Stimulated activated naive CD4-positive, alpha-beta T cell treated with Interleukin-2 at 50 U/mL for 16 hours (primary cell): ENCODE measurements around the gene ABCA1.
"Not testable (repeated sequence)": the region's sequence is repeated elsewhere in the genome, so short reads cannot be mapped to it uniquely, and the experiment has no call there.

ENCODE experiments used
- DNase-seq: peaks from one replicate; lab custom pipeline; 2025; lab: John Stamatoyannopoulos, UW

ABCA1 gene

DNA sequence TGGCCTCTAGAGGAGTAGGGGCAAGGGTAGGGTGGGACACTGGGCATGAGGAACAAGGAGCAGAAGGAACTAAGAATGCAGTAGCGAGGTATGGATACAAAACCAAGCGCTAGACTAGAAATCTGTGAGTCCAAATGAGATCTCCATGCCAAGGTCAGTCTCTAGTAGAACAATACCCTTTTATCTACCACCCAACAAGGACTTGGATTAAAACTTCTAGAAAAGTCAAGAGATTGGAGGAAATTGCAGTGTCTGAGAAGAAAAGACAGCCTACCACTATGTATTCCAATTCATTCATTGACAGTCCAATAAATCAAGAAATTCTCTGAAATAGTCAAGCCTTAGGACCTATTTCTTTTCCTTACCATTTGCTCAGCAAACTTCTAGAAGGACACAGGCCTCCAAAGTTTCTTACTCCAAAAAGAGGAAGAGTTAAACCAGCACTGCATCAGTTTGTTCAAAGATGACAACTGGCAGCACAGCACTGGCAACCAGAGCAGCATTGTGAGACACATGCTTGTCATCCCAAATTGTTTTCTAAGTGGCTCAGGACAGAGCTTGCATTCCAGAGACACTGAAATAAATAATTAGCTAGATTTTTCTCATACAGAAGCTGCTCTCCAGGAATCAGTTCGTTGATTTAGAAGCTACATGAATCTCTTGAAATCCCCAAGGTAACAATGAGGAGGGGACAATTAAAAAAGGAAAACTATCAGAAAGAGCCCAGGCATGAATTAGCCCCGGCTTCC lies 22.6 kb downstream of the ABCA1 start:
- no peak for DNase-seq

- DNase-seq: no peak
Observed at GRCh38 chr9:104903609-104904008, 24.3 kb downstream of the ABCA1 start.

DNA sequence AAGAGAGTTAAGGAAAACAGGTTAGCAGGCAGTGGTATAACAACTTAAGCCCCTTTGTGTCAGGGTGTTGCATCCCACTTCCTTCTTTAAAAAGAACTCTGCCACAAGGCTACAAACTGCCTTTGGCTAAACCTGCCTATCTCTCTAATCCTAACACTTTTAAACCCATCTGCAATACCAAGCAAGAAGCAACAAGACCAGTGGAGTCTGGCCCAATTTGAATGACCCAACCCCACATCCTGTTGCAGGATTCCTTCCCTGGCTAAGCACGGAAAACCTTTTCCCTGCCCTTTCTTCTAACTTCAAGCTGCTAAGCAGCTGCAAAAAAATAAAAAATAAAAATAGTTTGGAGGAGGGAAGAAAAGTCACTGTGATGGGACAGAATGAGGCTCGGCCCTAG lies 27.1 kb downstream of the ABCA1 start:
- DNase-seq: no peak

DNA sequence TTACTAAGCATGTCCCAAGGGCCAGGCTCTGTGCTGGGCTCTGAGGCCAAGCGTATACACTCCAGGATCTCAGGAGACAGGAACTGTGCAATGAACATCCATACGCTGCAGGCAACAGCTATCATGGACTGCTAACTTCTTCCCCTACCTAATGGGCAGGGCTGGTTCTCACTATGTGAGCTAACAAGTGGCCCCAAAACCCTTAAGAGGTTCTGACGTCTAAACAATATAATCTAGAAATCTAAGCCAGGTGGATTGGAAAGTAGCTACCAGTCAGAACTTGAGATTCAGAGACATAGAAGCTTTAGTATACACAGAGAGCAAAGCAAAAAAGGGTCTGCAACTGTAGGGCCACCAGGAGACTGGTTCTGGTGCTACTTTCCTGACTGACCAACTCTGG lies 27.6 kb downstream of the ABCA1 start:
- no peak for DNase-seq

- no peak for DNase-seq
Observed at GRCh38 chr9:104899759-104900247, 28.2 kb downstream of the ABCA1 start.

DNA sequence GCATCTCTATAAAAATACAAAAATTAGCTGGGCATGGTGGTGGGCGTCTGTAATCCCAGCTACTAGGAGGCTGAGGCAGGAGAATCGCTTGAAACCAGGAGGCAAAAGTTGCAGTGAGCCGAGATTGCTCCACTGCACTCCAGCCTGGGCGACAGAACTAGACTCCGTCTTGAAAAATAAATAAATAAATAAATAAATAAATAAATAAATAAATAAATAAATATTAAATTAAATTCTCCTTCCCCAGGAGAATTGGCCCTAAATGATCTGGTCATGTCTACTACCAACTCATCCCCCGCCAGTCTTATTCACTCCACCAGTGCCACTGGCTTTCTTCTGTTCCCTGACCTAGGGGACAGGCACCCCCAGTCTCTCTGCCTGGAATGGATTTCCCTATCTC lies 29.6 kb downstream of the ABCA1 start:
- not testable (repeated sequence) for DNase-seq

- DNase-seq: no peak
Observed at GRCh38 chr9:104896131-104896530, 31.8 kb downstream of the ABCA1 start.

- no peak for DNase-seq
Observed at GRCh38 chr9:104895572-104895971, 32.4 kb downstream of the ABCA1 start.

- DNase-seq: no peak
Observed at GRCh38 chr9:104892701-104893100, 35.3 kb downstream of the ABCA1 start.

- no peak for DNase-seq
Observed at GRCh38 chr9:104890433-104890770, 37.6 kb downstream of the ABCA1 start.

DNA sequence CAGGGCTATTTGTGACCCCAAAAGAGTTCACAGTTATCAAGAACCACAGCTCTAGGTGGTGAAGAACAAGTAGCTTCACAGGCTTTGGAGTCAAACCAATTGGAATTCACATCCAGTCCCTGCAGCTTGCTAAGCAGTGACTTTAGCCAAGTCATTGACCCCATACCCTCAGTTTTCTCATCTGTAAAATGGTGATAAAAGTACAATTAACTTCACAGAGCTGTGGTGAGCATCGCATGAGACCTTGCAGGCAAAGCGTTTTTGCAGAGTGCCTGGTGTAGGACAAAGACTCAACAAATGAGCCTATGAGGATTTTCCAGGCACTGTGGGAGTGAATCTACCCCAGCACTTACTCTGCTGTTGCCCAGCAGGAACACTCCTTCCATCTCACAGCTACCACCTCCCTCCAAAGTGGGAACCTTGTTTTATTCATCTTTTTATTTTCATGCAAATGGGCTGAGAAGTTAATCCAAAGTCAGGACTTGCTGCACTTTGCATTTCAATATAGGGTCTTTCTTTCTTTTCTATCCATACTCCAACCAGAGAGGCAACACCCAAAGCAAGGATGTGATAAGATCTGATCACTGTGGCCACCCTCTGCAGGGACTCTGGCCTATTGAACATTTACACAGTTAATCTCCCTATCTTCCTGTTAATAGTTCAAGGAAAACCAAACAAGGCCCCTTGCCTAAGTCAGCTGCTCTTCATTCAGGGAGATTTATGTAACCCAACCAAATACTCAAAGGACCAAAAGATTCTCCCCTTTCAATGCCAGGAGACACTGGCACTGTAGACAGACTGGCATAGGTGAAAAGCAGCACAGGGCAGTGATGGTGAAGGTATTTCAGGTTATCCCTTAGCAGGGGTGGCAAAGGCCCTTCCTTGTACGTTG lies 41.9 kb downstream of the ABCA1 start:
- no peak for DNase-seq

GRCh38 chr9:104883169-104883568 lies 44.8 kb downstream of the ABCA1 start:
- no peak for DNase-seq

DNA sequence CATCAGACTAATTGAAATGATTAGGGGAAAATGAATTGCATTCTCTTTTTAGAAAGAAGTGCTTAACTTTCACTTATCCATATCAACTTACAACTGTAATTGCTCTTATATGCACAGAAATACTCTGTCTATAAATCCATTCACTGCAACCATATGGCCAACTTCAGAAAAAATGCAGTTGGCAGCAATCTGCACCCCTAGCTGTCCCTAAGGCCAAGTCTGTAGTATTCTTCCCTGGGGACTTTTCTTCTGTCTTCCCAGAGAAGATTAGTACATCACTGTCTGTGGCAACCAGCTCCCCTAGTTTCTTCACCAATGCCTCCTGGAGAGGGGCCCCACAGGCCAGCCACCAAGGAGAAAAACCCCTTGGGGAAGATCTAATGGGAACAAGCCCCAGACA lies 45.4 kb downstream of the ABCA1 start:
- DNase-seq: no peak

DNA sequence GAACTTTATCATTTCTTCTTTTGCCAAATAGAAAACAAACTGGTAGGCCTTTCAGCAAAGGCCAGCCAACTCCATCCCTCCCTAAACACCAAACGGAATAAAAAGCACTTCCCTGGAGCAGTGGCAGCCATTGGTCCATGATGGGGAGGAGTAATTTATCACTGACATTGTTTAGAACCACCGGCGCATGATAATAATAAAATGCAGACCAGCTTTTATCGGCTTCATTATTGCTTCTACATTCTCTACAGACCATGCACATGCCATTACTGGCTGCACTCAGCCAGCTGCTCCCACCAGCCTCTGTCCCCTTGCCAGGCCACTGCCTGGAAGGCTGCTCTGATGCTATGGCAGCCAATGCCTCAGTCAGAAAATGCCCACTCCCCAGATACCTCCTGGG lies 45.9 kb downstream of the ABCA1 start:
- DNase-seq: no peak

- no peak for DNase-seq
Observed at GRCh38 chr9:104879555-104880309, 48.2 kb downstream of the ABCA1 start.

GRCh38 chr9:104876587-104876986 lies 51.4 kb downstream of the ABCA1 start:
- no peak for DNase-seq

DNA sequence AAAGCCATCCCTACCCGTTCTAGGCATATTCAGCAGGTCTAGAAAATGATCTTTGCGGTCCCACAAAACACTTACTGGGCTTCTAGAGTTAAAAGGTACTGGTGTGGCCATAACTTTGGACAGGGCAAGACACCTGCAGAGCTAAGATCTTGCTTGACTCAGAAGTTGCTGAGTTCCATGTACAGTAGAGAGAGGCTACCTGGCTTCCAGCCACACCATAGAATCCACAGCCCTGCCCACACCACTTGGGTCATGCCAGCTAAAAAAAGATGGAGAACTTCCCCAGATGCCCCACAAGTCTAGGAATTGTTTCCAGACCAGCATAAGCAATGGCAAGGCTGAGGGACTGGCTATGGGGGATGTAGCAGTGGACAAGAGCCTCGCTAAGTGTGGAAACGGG lies 52.1 kb downstream of the ABCA1 start:
- no peak for DNase-seq

DNA sequence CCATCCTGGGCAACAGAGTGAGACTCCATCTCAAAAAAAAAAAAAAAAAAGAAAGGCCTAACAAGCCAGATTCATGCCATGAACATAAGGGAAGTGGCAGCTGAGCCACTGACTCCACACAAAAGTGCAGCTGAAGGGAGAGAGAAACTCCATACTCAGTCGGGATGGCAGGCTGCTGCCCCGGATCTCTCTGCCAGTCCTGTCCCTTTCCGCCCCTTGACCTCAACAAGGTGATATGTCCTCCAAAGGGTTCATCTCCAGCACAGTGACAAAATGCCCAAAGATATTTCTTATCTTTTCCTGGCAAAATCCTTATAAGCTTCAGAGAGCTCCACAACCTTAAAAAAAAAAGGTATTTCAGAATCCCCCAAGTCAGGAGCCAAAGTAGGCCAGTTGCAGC lies 52.6 kb downstream of the ABCA1 start:
- no peak for DNase-seq

DNA sequence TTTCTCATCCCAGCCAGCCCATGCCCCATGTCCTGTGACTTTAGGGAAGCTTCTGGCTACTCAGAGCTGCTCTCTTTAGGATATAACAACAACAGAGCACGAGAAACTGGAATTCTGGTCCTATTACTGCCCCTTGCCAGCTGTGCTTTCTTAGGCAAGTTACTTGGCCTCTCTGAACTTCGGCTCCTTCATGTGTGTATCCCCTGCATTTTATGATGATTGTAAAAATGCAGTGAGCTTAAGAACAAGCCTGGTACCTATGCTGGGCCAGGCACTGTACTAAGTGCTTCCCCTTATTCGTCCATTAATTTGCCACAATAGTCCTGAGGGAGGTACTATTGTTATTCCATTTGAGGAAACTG lies 54.5 kb downstream of the ABCA1 start:
- no peak for DNase-seq

- no peak for DNase-seq
Observed at GRCh38 chr9:104872656-104873488, 55.1 kb downstream of the ABCA1 start.

GRCh38 chr9:104871961-104872527 lies 55.9 kb downstream of the ABCA1 start:
- no peak for DNase-seq
